GM19043 (cell line): ENCODE data around the gene FBF1.
"Not testable (repeated sequence)": the region's sequence is repeated elsewhere in the genome, so short reads cannot be mapped to it uniquely, and the experiment has no call there.

Experiments used
- ATAC-seq: cut with Tn5 transposase; IDR thresholded peaks from one replicate; pipeline ENCODE4 v1.9.1; 2021; ENCODE audit warnings: low read depth; ENCODE audit not compliant: unreplicated experiment

FBF1 gene, protein sequence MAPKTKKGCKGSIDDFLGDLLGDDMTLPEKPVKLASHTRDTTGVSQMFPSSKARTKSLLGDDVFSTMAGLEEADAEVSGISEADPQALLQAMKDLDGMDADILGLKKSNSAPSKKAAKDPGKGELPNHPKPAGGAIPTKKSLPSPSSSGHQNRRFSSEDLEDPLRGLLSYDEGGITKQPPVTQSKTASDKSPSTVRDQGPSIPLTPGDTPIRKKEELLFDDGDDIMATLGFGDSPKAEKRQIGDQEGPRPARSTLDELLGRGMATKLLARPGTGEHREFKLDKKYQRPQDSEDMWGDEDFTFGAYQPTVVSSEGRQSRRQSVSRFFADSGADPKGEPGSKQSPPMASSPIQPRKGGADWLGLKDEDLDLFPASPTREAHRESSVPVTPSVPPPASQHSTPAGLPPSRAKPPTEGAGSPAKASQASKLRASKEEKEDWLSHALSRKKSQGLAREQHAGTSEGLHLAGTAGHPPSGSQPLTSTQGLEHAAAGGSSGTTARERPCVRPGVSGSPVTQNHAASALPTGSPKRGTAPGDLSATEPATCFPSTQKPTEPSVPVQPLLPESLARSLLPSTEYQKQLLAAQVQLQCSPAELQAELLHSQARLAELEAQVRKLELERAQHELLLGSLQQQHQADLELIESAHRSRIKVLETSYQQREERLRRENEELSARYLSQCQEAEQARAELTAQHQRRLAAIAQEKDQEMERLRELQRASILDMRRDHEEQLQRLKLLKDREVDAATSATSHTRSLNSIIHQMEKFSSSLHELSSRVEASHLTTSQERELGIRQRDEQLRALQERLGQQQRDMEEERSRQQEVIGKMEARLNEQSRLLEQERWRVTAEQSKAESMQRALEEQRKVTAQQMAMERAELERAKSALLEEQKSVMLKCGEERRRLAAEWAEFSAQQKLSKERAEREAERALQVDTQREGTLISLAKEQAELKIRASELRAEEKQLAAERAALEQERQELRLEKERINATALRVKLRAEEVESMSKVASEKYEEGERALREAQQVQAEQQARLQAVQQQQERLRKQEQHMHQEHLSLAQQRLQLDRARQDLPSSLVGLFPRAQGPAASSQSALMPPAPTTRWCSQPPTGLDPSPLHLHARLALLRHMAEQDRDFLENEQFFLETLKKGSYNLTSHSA

DNA sequence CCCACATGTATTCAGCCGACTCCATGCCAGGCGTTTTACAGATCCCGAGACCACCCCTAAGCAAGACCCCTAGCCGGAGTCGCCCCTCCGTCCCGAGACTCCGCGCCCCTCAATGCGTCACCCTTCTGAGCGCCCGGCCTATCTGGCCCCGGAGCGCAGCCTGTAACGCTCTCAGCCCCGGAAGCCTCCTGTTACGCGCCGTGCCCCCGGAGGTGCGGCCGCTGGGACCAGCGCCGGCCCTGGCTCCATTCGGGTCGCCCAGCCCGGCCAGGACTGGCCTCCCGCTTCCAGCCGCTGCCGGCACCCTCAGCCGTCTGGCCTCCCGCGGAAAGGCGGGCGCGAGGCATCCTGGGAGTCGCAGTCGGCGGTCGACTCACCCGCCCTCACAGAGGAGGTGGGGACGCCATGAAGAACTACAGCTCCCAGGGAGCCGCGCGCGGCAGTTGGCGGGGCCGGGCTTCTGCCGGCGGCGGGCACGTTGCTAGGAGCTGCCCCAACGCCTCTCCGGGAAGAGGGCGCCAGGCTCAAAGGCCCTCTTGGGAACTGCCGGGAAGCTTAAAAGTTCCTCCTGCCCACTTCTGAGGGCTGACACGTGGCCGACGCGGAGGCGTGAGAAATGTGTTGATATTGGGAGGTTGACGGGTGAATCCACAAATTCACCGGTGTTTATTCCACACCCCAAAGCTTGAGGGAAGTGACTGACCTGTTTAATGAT lies at the start of gene FBF1:
TSS of gene FBF1 (minus strand) at position 316 of the 715 bp plus-strand sequence. CDS start 2,893 bp downstream, outside the sequence.
- peak; percentile 99 for ATAC-seq

DNA sequence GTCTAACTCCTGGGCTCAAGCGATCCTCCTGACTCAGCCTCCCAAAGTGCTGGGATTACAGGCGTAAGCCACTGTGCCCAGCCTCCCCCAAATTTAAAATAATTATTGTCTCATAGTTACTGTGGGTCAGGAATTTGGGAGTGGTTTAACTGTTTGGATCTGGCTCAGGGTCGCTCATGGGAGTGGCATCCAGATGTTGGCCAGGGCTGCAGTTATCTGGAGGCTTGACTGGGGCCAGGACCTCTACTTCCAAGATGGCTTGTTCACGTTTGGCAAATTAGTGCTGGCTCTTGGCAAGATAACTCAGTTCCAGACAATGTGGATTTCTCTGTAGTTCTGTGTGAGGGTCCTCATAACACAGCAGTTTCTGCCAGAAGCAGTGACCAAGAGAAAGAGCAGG lies 46.2 kb upstream of the FBF1 start:
- ATAC-seq, result no peak

DNA sequence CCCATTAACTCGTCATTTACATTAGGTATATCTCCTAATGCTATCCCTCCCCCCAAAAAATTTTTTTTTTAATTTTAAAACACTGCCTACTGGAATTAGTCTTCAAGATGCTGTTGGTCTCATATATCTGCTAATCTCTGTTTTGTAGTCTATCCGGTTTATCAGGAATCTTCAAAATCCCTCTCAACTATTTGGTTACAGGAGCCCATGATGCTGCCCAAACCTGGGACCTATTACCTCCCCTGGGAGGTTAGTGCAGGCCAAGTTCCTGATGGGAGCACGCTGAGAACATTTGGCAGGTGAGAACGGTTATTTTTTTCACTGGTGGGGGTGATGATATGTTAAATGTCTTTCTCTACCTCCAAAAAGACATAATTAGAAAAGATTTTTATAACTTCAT lies 45.1 kb upstream of the FBF1 start:
- no peak for ATAC-seq

DNA sequence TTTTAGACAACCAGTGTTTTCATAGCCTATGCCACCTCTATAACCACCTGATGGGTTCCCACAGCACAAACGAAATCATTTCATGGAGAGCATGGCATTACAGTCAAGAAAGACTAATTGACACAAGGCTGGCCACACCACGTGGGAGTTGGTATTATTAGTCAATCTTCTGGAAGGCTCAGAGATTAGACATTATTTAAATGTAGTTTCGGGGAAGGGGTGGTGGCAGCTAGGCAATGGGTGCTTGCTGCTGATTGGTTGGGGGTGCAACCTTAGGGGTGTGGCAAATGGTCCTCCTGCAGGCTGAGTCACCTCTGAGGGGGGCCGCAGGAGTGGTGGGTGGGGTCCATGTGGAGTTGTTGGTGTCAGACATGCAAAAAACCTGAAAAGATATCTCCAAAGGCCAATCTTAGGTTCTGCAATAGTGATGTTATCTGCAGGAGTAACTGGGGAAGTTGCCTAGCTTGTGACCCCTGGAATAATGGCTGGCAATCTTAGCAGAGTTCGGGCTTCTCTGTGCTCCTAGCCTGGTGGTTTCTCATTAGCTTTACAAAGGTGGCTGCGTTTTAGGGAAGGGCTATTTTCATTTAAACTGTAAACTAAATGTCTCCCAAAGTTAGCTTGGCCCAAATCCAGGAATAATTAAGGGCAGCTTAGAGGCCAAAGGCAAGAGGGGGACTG lies 42.8 kb upstream of the FBF1 start:
- no peak for ATAC-seq

DNA sequence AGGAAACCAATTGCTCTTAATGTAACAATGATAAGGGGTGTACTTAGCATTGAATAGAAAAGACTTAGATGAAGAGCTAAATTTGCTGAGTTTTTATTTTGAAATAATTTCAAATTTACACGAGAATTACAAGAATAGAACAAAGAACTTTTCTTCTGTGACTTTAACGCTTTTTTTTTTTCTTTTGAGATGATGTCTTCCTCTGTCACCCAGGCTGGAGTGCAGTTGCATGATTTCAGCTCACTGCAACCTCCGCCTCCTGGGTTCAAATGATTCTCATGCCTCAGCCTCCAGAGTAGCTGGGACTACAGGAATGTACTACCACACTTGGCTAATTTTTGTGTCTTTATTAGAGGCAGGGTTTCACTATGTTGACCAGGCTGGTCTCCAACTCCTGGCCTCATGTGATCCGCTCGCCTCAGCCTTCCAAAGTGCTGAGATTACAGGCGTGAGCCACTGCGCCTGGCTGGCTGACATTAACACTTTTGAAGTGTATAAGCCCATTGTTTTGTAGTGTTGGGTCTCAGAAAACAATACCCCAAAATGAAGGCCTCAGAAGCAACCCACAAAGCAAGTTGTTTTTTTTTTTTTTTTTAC lies 40.3 kb upstream of the FBF1 start:
- ATAC-seq, result no peak

DNA sequence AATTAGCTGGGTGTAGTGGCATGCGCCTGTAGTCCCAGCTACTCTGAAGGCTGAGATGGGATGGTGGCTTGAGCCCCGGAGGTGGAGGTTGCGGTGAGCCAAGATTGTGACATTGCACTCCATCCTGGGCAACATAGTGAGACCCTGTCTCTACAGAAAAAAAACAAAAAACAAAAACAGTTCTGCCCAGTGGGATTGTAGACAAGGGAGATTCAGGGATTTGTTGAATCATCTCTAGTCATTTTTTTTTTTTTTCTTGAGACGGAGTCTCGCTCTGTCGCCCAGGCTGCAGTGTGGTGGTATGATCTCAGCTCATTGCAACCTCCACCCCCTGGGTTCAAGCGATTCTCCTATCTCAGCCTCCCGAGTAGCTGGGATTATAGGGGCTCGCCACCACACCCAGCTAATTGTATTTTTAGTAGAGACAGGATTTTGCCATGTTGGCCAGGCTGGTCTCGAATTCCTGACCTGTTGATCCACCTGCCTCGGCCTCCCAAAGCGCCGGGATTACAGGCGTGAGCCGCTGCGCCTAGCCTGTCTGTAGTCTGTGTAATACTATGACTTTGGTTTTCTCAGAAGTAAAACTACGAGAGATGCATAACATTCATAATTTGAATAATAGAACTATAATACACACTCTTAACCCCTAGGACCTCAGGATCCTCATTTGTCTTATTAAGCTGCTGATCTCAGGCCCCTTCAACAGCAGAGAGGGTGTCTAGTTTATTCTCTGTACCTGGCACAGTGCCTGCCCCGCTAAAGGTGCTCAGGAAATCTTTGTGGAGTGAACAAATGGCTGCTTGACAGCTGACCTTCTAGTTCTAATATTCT lies 39.6 kb upstream of the FBF1 start:
- no peak for ATAC-seq

DNA sequence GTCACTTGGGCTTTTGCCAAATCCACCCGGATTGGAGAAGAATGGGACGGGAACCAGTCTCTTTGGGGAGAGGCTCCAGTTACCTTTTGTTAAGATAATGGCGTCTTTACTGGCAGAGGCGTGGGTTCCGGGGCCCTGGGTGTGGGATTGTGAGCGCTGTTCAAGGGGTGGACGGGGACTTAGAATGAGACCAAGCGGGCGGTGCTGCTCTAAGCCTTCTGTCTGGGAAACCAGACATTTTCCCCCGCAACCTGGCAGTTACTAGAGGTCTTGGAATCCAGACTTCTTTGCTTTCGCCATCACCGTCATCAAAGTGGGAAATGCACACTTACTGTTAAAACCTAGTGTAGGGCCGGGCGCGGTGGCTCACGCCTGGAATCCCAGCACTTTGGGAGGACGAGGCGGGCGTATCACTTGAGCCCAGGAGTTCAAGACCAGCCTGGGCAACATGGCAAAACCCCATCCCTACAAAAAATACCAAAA lies 38.9 kb upstream of the FBF1 start:
- no peak for ATAC-seq

DNA sequence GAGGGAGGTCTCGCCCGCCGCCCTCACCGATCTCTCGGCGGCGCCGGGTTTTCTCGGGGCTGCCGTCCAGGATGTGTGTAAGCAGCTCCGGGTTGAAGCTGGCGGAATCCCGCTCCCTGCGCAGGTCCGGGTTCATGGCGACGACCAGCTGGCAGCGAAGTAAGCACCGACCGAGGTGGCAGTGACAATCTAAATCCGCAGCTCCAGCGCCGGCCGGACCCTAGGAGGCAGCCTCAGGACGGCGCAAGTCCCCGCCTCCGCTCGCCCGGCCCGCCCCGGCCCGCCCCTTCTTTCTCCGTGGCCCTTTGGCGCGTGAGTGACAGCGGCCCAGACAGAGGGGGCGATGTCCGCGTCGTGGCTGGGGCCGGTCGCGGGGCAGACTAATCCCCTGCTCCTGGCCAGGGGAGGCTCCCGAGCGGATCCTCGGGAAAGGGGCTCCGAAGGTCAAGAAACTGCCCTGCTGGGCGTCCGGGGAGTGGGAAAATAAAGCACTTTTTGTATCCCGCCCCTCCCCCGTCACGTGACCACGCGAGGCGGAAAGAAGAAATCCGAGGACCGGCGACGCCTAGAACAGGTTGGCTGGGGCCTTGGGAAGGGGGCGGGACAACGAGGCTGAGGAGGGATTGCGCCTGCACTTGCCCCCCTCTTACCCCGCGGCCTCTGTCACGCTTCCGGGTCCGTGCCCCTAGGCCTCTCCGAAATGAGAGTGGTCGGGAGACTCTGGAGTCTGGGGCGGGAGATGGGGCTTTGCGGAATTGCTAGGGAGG lies 38.3 kb upstream of the FBF1 start, which contains the start of the genes ACOX1 and TEN1:
TSS of gene ACOX1 (minus strand) at position 229 of the 767 bp plus-strand sequence. CDS start at position 136, 93 bp downstream.
TSS of gene TEN1 (plus strand) at position 303 of the 767 bp plus-strand sequence. CDS start 6,953 bp downstream, outside the sequence.
- peak; percentile 89 for ATAC-seq

DNA sequence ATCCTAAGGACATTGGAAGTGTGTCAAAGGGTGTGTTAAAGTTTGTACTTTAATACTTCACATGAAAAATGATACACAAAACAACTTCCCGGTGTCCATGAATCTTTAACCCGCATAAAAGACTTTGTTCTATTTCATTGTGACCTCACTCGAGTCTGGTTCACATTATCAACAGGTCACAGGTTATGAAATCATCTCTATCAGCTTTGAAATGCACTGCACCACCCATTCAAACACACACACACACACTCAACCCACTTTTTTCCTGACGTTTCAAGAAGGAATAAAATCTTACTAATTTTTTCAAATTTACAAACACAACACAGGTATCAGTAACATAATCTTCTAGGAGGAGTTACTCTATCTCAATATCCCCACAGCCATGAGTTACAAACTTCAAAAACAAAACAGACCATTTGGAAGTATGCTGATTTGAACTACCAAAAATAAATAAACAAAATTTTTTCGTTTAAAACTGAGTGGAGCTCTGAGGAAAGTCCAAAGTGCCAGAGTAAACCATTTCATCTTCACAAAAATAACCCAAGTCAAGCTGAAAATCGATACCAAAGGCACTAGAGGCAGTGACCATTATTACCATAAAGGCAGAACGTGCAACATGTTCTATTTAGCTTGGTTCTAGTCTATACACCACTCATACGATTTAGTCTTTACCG lies 35.5 kb upstream of the FBF1 start:
- ATAC-seq, result no peak

DNA sequence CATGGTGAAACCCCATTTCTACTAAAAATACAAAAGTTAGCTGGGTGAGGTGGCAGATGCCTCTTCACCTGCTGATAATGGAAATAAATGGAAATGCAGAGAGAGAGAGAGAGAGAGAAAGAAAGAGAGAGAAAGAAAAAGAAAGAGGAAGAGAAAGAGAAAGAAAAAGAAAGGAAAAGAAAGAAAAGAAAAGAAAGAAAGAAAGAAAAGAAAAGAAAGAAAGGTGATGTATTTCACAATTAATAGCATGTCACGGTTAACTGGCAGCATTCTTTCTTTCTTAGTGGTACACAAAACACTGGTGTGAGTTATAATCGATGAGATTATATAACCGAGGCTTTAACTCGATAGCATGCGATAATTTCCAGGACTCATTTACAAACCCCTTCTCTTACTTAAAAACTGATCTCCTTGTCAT lies 34.9 kb upstream of the FBF1 start:
- ATAC-seq, result no peak

DNA sequence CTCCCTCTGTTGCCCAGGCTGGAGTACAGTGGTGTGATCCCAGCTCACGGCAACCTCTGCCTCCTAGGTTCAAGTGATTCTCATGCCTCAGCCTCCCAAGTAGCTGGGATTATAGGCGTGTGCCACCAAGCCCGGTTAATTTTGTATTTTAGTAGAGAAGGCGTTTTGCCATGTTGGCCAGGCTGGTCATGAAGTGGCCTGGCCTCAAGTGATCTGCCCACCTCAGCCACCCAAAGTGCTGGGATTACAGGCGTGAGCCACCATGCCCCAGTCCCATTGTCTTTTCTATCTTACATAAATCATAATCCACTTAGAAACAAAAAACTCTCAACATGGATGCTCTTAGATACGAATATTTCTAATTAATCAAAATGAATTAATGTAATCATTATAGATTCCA lies 34.3 kb upstream of the FBF1 start:
- not testable (repeated sequence) for ATAC-seq

DNA sequence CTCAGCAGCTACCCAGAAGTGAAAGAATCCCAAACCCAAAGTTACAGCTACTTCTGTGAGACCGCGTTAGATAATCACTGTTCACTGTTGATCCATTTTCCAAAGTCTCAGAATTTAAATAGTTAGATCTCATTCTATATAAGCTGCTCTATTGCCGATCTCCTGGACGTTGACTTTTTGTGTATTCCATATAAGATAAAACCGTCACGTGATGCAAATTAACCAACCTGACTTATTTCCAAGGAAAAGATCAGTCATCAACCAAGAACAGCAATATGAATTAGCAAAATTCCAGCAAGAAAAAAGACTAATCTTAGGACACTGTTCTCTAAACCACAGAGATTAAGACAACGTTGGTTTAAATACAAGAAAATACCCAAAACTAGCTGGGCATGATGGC lies 29.8 kb upstream of the FBF1 start:
- no peak for ATAC-seq

DNA sequence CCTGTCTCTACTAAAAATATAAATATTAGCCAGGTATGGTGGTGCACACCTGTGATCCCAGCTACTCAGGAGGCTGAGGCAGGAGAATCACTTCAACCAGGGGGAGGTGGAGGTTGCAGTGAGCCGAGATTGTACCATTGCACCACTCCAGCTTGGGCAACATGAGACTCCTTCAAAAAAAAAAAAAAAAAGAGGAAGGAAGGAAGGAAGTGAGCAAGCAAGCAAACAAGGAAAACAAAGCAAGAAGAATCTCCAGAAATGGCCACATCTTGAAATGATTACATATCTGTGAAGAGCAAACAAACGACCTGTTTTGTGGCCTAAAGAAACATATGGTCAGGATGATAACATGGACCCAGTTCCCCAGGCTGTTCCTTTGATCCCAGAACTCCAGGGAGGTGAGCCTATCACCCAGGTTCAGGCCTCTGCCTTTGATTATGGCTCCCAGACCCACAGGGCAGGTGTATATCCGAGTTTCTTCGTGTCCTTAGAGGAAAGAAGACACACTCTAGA lies 29.2 kb upstream of the FBF1 start:
- no peak for ATAC-seq

DNA sequence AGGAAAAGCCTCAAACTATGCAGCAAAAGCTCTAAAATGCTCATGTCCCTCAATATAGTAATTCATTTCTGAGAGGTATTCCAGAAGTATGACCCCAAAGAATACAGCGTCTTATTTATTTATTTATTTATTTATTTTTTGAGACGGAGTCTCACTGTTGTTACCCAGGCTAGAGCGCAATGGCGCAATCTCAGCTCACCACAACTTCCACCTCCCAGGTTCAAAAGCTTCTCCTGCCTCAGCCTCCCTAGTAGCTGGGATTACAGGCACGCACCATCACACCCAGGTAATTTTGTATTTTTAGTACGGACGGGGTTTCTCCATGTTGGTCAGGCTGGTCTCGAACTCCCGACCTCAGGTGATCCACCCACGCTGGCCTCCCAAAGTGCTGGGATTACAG lies 28.2 kb upstream of the FBF1 start:
- not testable (repeated sequence) for ATAC-seq

DNA sequence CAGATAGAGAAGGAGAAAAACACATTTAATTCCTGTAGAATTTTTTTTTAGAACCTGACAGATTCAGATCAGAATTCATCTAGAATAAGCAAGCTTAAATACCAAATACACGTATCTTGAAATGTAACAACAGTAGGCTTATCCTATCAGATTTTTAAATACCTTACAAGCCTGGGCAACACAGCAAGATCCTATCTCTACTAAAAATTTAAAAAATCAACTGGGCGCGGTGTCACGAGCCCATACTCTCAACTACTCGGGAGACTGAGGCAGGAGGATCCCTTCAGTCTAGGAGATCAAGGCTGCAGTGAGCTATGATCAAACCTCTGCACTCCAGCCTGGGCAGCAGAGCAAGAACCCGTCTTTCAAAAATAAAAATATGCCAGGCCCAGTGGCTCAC lies 24.6 kb upstream of the FBF1 start:
- ATAC-seq, result no peak

DNA sequence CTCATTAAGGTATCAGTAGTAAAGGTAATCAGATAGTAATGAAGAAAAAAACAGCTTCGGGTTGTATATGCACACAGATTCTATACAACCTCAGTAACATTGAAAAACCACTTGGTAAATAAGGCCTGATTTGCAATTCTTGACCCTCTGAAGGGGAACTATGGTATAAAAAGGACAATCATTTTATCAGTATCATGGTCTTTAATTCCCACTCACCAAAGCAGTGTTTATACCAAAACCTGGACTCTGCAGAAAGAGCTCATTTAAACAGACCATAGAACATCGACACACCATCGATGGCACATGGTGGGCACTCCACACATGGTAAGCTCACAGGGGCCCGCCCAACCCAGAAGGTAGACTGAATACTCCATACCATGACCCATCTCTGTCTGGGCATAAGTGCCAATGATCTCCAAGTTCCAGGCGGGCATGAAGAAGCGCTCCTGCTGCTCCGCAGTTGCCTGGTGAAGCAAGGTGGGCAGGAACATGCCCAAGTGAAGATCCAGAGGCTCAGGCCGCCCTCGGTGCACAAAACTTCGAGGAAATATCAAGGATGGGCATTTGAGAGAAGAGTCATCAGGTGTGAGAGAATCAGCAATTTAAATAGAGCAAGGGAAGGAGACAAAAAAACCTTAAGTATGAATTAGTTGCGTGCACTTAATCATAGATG lies 19.1 kb upstream of the FBF1 start:
- ATAC-seq, result no peak
